Vagina (tissue), 2 donors: ENCODE measurements around the gene DLG2.

Experiments
- POLR2A ChIP-seq, 2 donors: fragments of 450-650 bp; IDR thresholded peaks; one replicate each; pipeline ENCODE4 v1.6.1; 2017; ENCODE audit warnings: antibody characterized with exemption in 2 of 2, mild to moderate bottlenecking in 2 of 2, moderate library complexity in 2 of 2
- POLR2AphosphoS5 ChIP-seq, 2 donors: sonication (generic); formaldehyde crosslinking; IDR thresholded peaks; one replicate each; pipeline ENCODE4 v1.9.0; 2017; ENCODE audit warnings: antibody characterized with exemption in 2 of 2, mild to moderate bottlenecking in 2 of 2, low read depth in 1 of 2; ENCODE audit not compliant: insufficient read depth in 1 of 2
- TF ChIP-seq, protein P1 (sequence below), 3 experiments: fragments of 450-650 bp in 2 of 3; fragments of 200-600 bp in 1 of 3; sonication (generic) in 1 of 3; IDR thresholded peaks; one replicate each; pipeline ENCODE4 v1.5.1; 2017 to 2019; ENCODE audit warnings: antibody characterized with exemption in 3 of 3, mild to moderate bottlenecking in 2 of 3, moderate library complexity in 2 of 3

DNA sequence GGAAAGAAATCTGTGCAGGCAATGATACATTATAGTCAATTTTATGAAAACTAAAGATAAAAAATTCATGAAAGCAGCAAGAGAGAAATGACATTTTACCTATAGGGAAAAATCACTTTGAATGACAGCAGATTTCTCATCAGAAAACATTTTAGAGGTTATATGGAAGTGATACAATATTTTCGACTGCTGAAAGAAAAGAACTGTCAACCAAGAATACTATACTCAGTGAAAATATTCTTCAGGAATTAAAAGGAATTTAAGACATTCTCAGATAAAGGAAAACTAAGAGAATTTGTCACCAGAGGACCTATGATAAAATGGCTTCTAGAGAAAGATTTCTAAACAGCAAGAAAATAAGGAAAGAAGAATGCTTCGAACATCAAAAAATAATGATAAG, 820.8 kb downstream of the DLG2 start:
- TF ChIP-seq, protein P1, sequence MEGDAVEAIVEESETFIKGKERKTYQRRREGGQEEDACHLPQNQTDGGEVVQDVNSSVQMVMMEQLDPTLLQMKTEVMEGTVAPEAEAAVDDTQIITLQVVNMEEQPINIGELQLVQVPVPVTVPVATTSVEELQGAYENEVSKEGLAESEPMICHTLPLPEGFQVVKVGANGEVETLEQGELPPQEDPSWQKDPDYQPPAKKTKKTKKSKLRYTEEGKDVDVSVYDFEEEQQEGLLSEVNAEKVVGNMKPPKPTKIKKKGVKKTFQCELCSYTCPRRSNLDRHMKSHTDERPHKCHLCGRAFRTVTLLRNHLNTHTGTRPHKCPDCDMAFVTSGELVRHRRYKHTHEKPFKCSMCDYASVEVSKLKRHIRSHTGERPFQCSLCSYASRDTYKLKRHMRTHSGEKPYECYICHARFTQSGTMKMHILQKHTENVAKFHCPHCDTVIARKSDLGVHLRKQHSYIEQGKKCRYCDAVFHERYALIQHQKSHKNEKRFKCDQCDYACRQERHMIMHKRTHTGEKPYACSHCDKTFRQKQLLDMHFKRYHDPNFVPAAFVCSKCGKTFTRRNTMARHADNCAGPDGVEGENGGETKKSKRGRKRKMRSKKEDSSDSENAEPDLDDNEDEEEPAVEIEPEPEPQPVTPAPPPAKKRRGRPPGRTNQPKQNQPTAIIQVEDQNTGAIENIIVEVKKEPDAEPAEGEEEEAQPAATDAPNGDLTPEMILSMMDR (IDR thresholded peaks at IDR 0.05): no peak
- no peak for TF ChIP-seq POLR2AphosphoS5 (IDR thresholded peaks at IDR 0.05; ENCODE audit: insufficient read depth in 1 of 2, low read depth in 1 of 2)
- no peak for TF ChIP-seq POLR2A (IDR thresholded peaks at IDR 0.05)
